VCaP (cell line): Measurements from ENCODE around the gene EGLN1.
A peak's percentile ranks its signal among the peaks of the same experiment; 100 is the strongest.

Experiments used
- H3K27ac ChIP-seq: fragments of 450-650 bp; 2 replicates; pipeline ENCODE4 v1.5.1; 2017
- CTCF ChIP-seq: fragments of 450-650 bp; conservative IDR thresholded peaks from 2 replicates; pipeline ENCODE4 v1.5.1; 2017; ENCODE audit warnings: mild to moderate bottlenecking, moderate library complexity

Gene EGLN1

GRCh38 chr1:231407049-231407448 lies 15.0 kb downstream of the EGLN1 start:
- no peak for TF ChIP-seq CTCF
- no peak overlapping the region for H3K27ac ChIP-seq

DNA sequence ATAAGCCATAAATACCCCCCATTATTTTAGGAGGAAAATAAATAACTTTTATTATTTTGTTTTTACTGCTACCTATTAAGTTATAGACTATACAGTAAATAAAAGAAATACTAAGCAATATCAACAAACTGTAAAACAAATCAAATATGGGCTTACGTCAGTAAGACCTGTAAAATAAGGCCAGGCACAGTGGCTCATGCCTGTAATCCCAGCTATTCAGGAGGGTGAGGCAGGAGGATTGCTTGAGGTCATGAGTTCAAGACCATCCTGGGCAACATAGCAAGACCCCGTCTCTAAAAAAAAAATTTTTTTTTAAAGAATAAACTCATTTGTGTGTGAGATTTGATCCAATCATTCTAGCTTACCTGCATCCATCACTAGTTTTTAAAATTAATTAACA lies 17.8 kb downstream of the EGLN1 start:
- no peak overlapping the region for H3K27ac ChIP-seq
- TF ChIP-seq CTCF = no peak

DNA sequence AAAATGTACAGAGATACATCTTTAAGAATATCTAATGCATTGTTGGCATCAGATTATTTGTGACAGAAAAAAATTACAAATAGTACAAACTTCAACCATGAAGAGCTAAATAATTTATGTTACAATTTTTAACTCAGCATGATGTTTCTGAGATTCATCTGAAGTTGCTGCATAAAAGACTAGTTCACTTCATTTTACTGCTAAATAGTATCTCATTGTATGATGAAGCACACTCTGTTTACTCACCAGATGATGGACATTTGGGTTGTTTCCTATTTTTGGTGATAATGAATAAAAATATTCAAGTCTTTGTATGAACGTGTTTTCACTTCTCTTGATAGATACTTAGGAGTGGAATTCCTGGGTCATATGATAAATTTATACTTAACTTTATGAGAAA lies 20.6 kb downstream of the EGLN1 start:
- TF ChIP-seq CTCF = no peak
- no peak overlapping the region for H3K27ac ChIP-seq

GRCh38 chr1:231397886-231398671 lies 24.0 kb downstream of the EGLN1 start:
- no peak overlapping the region for H3K27ac ChIP-seq
- TF ChIP-seq CTCF = no peak

DNA sequence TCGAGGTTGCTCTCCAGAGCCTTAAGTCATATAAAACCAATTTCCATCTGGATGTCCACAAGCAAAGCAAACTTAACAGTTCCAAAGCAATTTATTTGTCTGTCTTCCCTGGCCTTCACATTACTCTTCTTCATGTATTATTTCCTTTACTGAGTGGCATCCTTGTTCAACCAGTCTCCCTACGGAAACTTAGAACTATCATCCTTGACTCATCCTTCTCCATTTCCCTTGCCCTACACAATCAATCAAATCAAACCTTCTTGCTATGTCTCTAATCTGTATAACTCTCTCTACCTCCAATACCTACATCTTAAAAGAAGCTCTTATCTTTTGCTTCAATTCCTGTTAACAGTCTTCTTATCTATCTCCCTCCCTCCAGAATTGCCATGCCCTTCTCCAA lies 25.4 kb downstream of the EGLN1 start:
- no peak overlapping the region for H3K27ac ChIP-seq
- TF ChIP-seq CTCF = no peak

DNA sequence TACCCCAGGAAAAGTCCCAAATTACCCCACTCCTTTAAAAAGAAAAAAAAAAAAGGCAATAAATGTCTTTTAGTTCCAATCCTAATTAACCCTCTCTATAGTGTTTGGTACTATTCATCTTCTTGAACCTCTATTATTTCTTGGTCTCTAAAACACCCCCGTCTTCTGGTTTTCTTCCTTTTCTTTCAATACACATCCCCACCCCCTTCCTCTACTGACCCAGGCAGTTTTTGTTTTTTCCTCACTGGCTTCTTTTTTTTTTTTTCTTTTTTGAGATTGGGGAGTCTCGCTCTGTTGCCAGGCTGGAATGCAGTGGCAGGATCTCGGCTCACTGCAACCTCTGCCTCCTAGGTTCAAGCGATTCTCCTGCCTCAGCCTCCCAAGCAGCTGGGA lies 26.1 kb downstream of the EGLN1 start:
- TF ChIP-seq CTCF = no peak
- no peak overlapping the region for H3K27ac ChIP-seq

- peak overlapping the region; percentile 81 for H3K27ac ChIP-seq
- no peak for TF ChIP-seq CTCF
Measured at GRCh38 chr1:231395076-231395997, 26.8 kb downstream of the EGLN1 start.
